Testis (tissue), 2 donors: ENCODE data around the gene SNX11.

ENCODE experiments used
- POLR2A ChIP-seq: fragments of 450-650 bp; IDR thresholded peaks from one replicate; pipeline ENCODE4 v1.6.1; 2017; ENCODE audit warnings: antibody characterized with exemption, mild to moderate bottlenecking, moderate library complexity
- TF ChIP-seq, protein P1 (sequence below), 3 experiments: fragments of 450-650 bp in 2 of 3; fragments of 200-600 bp in 1 of 3; sonication (generic) in 1 of 3; IDR thresholded peaks; one replicate each; pipeline ENCODE4 v1.5.1; 2016 to 2019; ENCODE audit warnings: antibody characterized with exemption in 3 of 3, mild to moderate bottlenecking in 2 of 3, moderate library complexity in 1 of 3

DNA sequence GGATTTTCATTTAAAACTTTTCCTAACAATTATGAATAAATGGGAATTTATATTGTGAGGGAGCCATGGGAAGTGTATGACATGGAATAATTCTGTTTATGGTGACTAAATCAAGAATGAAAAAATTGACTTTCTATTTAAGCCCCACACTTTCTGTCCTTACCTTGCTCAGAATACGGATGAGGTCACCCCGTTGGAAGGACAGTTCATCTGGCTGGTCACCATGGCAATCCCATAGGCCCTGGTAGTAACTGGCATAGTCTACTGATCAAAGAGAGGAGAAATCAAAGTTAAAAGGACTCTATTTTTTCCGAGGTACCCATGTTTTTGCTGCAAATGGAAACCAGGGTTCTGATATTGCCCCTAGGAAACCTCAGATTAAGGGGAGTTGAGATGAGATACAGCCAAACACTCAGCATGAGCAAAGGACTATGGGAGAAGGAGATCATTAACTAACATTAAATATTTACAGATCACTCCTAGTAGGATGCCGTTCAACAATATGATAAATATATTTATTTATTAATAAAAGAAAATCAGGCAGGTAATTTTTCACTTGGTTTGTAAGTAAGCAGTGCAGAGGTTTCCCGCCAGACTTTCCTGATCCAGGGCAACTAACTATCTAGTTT, 54.9 kb downstream of the SNX11 start:
- TF ChIP-seq, protein P1, sequence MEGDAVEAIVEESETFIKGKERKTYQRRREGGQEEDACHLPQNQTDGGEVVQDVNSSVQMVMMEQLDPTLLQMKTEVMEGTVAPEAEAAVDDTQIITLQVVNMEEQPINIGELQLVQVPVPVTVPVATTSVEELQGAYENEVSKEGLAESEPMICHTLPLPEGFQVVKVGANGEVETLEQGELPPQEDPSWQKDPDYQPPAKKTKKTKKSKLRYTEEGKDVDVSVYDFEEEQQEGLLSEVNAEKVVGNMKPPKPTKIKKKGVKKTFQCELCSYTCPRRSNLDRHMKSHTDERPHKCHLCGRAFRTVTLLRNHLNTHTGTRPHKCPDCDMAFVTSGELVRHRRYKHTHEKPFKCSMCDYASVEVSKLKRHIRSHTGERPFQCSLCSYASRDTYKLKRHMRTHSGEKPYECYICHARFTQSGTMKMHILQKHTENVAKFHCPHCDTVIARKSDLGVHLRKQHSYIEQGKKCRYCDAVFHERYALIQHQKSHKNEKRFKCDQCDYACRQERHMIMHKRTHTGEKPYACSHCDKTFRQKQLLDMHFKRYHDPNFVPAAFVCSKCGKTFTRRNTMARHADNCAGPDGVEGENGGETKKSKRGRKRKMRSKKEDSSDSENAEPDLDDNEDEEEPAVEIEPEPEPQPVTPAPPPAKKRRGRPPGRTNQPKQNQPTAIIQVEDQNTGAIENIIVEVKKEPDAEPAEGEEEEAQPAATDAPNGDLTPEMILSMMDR (IDR thresholded peaks at IDR 0.05): no peak
- no peak for TF ChIP-seq POLR2A
